DMS79 (cell line): Measurements from ENCODE around the gene ARHGDIA.

Experiments used
- DNase-seq: peaks from one replicate; lab custom pipeline; 2025; lab: John Stamatoyannopoulos, UW

Gene ARHGDIA

GRCh38 chr17:81888988-81889595 is 18.0 kb upstream of the ARHGDIA start:
- no peak for DNase-seq

- DNase-seq, result no peak
Observed at GRCh38 chr17:81888105-81888987, 17.2 kb upstream of the ARHGDIA start.

- DNase-seq, result no peak
Observed at GRCh38 chr17:81885869-81886548, 14.9 kb upstream of the ARHGDIA start.

- DNase-seq, result no peak
Observed at GRCh38 chr17:81885454-81885853, 14.3 kb upstream of the ARHGDIA start.

GRCh38 chr17:81884968-81885367 is 13.8 kb upstream of the ARHGDIA start:
- no peak for DNase-seq

- no peak for DNase-seq
Observed at GRCh38 chr17:81884520-81884919, 13.4 kb upstream of the ARHGDIA start.

- DNase-seq, result no peak
Observed at GRCh38 chr17:81879121-81879520, 8.0 kb upstream of the ARHGDIA start.

GRCh38 chr17:81878294-81878693 is 7.2 kb upstream of the ARHGDIA start:
- DNase-seq, result no peak

- DNase-seq, result no peak
Observed at GRCh38 chr17:81877569-81877968, 6.4 kb upstream of the ARHGDIA start.

GRCh38 chr17:81871387-81872230 is 472 bp upstream of the ARHGDIA start:
- no peak for DNase-seq

- DNase-seq, result no peak
Observed at GRCh38 chr17:81870131-81870980, 781 bp downstream of the ARHGDIA start.

GRCh38 chr17:81869221-81870130 is 1.7 kb downstream of the ARHGDIA start:
- no peak for DNase-seq

- DNase-seq, result no peak
Observed at GRCh38 chr17:81868674-81869220, 2.4 kb downstream of the ARHGDIA start.

GRCh38 chr17:81867991-81868673 is 3.0 kb downstream of the ARHGDIA start:
- no peak for DNase-seq

- no peak for DNase-seq
Observed at GRCh38 chr17:81867170-81867990, 3.8 kb downstream of the ARHGDIA start.

GRCh38 chr17:81866440-81867169 is 4.5 kb downstream of the ARHGDIA start:
- no peak for DNase-seq

GRCh38 chr17:81865733-81866439 is 5.3 kb downstream of the ARHGDIA start:
- DNase-seq, result no peak
